Psoas muscle (tissue), 8 donors: Measurements from ENCODE around the gene ITFG1. TPM values are rescaled to one million over a fixed set of nuclear protein-coding genes. Genes with fewer than 3 reads are reported as not detected.

Experiments used
- ATAC-seq, 4 donors: fragments of 200-7000 bp; cut with Tn5 transposase; one replicate each; pipeline ENCODE4 v1.9.1; 2020; ENCODE audit warnings: moderate library complexity in 3 of 4, mild to moderate bottlenecking in 2 of 4
- DNase-seq, 2 donors: peaks; one replicate each; pipeline ENCODE4 v3.0.0-alpha.2; 2020
- H3K27ac ChIP-seq: fragments of 200-600 bp; one replicate; pipeline ENCODE4 v1.8.0; 2022
- H3K27me3 ChIP-seq, 3 donors: fragments of 200-600 bp in 1 of 3; one replicate each; pipeline versions ENCODE4 v1.6.1 to v1.8.0; 2013 to 2022; ENCODE audit warnings: low read length in 2 of 3, mild to moderate bottlenecking in 2 of 3, moderate library complexity in 1 of 3; ENCODE audit not compliant: insufficient read depth in 3 of 3
- H3K36me3 ChIP-seq, 2 donors: fragments of 200-600 bp in 1 of 2; one replicate each; pipeline versions ENCODE4 v1.6.1 to v1.8.0; 2013 to 2022; ENCODE audit warnings: low read depth in 1 of 2, mild to moderate bottlenecking in 1 of 2, moderate library complexity in 1 of 2; ENCODE audit not compliant: insufficient read depth in 1 of 2
- H3K4me1 ChIP-seq: fragments of 200-600 bp; one replicate; pipeline ENCODE4 v1.8.0; 2022
- H3K4me3 ChIP-seq: fragments of 200-600 bp; one replicate; pipeline ENCODE4 v1.8.0; 2022; ENCODE audit warnings: mild to moderate bottlenecking
- H3K9me3 ChIP-seq: fragments of 200-600 bp; one replicate; pipeline ENCODE4 v1.8.0; 2022
- CTCF ChIP-seq: fragments of 200-600 bp; IDR thresholded peaks from one replicate; pipeline ENCODE4 v1.8.0; 2022; ENCODE audit warnings: antibody characterized with exemption
- WGBS, 3 donors: extraction: QIAGEN DNeasy Blood & Tissue Kit; methylation state at CpG; one replicate each; pipeline versions ENCODE4 v1.1.6 to v1.1.7; 2013; 5-methylcytosine and 5-hydroxymethylcytosine counted together
- intact Hi-C, 2 donors: fragments of 100-400 bp; cut with DNase I; formaldehyde crosslinking; loops; one replicate each; pipeline versions ENCODE4 v1.11.0 to v1.14.2; 2022
- polyA plus RNA-seq, 3 donors: library from polyadenylated mRNA; stranded (reverse); fragments of 200-250 nt; gene quantifications; one replicate each; pipeline ENCODE4 v1.2.3, GENCODE V29; 2013
- total RNA-seq, 4 donors: library from RNA; stranded (reverse); fragmentation: NEBNext Ultra II Directional in 2 of 4; extraction: Animal tissue kit (Norgen Biotek cat#: 25700) in 2 of 4; gene quantifications; one replicate each; pipeline versions ENCODE4 v1.2.1 to v1.2.4, GENCODE V29; 2021 to 2023
- donor health status: healthy with polysubstance abuse.
- donor health status: DM: no; HTN: no; CAD: no; lungs with moderate emphysema.
- donor health status: Bipolar disorder and iron deficiency.
- donor health status: healthy.
- donor health status: DM: yes; HTN: yes; CAD: no.
- donor health status: DM: no; HTN: no; CAD: no.
- donor health status: DM: no; HTN: no; CAD: no.
- donor health status: DM: yes; HTN: yes; CAD: no.

Gene ITFG1
- total and polyA plus RNA-seq, 7 donors: 13.0 to 30.3 (median 22.6) TPM

- ATAC-seq (no peak), DNase-seq (no peak)
- intact Hi-C loops: no loop called here
- H3K4me1 ChIP-seq: no peaks in the 10 kb centered on the region
- H3K27ac ChIP-seq: no peak overlapping the region
- H3K27me3 ChIP-seq: no peaks in the 10 kb centered on the region
- no peaks in the 10 kb centered on the region for H3K9me3 ChIP-seq
- no peak for TF ChIP-seq CTCF
- H3K4me3 ChIP-seq: no peak overlapping the region
- 92 to 97% (median 96%) methylated on average over 3 of the region's 3 CpGs for WGBS, 3 donors
- H3K36me3 ChIP-seq: peaks cover 3 to 18% of the 10 kb centered on the region in 2 donors
Measured at GRCh38 chr16:47150067-47150466, 310.8 kb downstream of the ITFG1 start.

GRCh38 chr16:47144559-47144877 lies 316.3 kb downstream of the ITFG1 start:
- TF ChIP-seq CTCF: no peak
- WGBS, 3 donors: 13 to 18% (median 13%) methylated on average over 10 of the region's 10 CpGs
- no peaks in the 10 kb centered on the region for H3K9me3 ChIP-seq
- no peaks in the 10 kb centered on the region for H3K27me3 ChIP-seq
- H3K4me3 ChIP-seq: peak overlapping the region; percentile 74
- DNase-seq (no peak), ATAC-seq (peak; percentile 13 to 29 (median 19))
- intact Hi-C loops: loop anchor here in 1 of 2 donors (5.0 kb wide), 1 partner anchor 1018 kb away; no protein-coding TSS in a partner anchor
- no peaks in the 10 kb centered on the region for H3K4me1 ChIP-seq
- no peaks in the 10 kb centered on the region for H3K36me3 ChIP-seq
- H3K27ac ChIP-seq: no peak overlapping the region

DNA sequence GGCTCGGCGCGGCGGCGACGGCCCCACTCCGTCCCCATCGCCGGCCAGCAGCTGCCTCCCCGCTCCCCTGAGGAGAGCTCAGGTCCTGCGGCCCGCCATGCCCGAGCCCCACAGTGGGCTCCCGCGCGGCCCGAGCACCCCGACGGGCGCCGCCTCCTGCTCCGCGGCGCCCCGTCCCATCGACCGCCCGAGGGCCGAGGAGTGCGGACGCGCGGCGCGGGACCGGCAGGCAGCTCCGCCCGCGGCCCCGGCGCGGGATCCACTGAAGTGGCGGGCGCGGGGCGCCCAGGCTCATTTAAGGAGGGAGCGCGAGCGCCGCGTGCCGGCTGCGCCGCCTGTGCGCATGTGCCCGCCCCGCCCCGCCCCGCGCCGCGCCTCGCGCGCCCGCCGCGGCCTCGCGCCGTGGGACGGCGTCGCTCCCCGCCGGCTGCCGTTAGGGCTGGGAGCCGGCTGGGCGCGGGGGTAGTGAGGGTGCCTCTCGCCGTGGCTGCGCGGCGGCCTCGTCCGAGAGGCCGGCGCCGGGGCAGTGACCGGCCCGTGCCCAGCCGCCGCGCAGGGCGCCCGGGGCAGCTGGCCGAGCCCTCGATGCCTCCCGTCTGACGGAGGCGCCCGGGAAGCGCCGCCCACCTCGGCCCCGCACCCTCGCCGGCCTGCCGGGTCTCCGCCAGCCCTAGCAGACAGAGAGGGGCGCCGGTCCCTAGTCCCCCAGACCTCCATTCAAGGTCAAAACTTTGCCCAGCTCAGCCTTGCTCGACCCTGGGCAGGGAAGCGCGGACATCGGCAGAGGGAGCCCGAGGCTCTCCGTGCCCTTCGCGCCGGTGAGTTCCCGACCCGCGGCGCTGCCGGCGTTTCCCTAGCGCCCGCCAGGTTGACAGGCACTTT lies 316.9 kb downstream of the ITFG1 start, which contains the start of gene NETO2:
Gene NETO2, minus strand, starts transcription at position 269 of the 882 bp plus-strand sequence. CDS start 333 bp downstream, outside the sequence.
- DNase-seq: peak; percentile 47 to 70
- Histone ChIP-seq H3K27me3 (no peaks in the 10 kb centered on the region), H3K9me3 (no peaks in the 10 kb centered on the region), H3K4me3 (peak within 1 kb of the TSS; percentile 74), H3K4me1 (no peaks in the 10 kb centered on the region), H3K36me3 (no peaks in the 10 kb centered on the region), H3K27ac (peak within 1 kb of the TSS; percentile 63)
- peak; percentile 64 to 69 (median 66) for ATAC-seq
- 1 to 2% (median 1%) methylated on average over 55 to 130 of the region's 130 CpGs for WGBS, 3 donors
- TF ChIP-seq CTCF: peak; percentile 57
- intact Hi-C loops: loop anchor here (2.0 to 5.0 kb wide), 2 partner anchors 1013 to 1018 kb away; no protein-coding TSS in a partner anchor

- no peaks in the 10 kb centered on the region for H3K4me1 ChIP-seq
- no peaks in the 10 kb centered on the region for H3K36me3 ChIP-seq
- ATAC-seq (peak; percentile 46 to 71 (median 68)), DNase-seq (peak; percentile 47 to 64)
- no peaks in the 10 kb centered on the region for H3K27me3 ChIP-seq
- no peaks in the 10 kb centered on the region for H3K9me3 ChIP-seq
- peak overlapping the region; percentile 74 for H3K4me3 ChIP-seq
- H3K27ac ChIP-seq: peak overlapping the region; percentile 63
- WGBS, 3 donors: 0 to 1% (median 0%) methylated on average over 80 to 111 of the region's 111 CpGs
- peak; percentile 57 for TF ChIP-seq CTCF
- intact Hi-C loops: loop anchor here (2.0 to 5.0 kb wide), 2 partner anchors 1014 to 1019 kb away; no protein-coding TSS in a partner anchor
Measured at GRCh38 chr16:47142821-47143676, 317.8 kb downstream of the ITFG1 start.
